ENCODE results near the gene EEFSEC. TPM values are rescaled to one million over a fixed set of nuclear protein-coding genes. Genes with fewer than 3 reads are reported as not detected.

EEFSEC gene
- total RNA-seq, 2 experiments from 2014 or later: 19.2 to 19.6 TPM

- CTCF ChIA-PET: interaction anchor here (0.6 to 4.0 kb wide), 34 partner anchors 9 to 191 kb away, joined by 3 to 46 read pairs (median 5); partner anchors contain the start of gene GATA2
- ATAC-seq (peak; percentile 99), DNase-seq (peak; percentile 55)
- peaks cover 16% of the 10 kb centered on the region for H3K27me3 Mint-ChIP-seq
- no peaks in the 10 kb centered on the region for H3K9me3 Mint-ChIP-seq
- H3K4me1 Mint-ChIP-seq (ENCODE audit: low read depth): no peaks in the 10 kb centered on the region
- H3K4me3 Mint-ChIP-seq: no peak overlapping the region
- POLR2A ChIA-PET: interaction anchor here (0.6 to 1.9 kb wide), 2 partner anchors 63 to 123 kb away, joined by 3 to 5 read pairs; no protein-coding TSS in a partner anchor
- no peaks in the 10 kb centered on the region for H3K36me3 Mint-ChIP-seq (ENCODE audit: low read depth)
- intact Hi-C loops (cut with micrococcal nuclease): no loop called here
- no peak overlapping the region for H3K27ac Mint-ChIP-seq
- peak; percentile 98 for TF ChIP-seq CTCF (IDR thresholded peaks at IDR 0.05)
These were observed 273.0 kb downstream of the EEFSEC start for GRCh38 chr3:128426128-128426921.

- intact Hi-C loops (cut with micrococcal nuclease): no loop called here
- TF ChIP-seq CTCF (IDR thresholded peaks at IDR 0.05): no peak
- Mint-ChIP-seq H3K4me3 (no peak overlapping the region), H3K9me3 (no peaks in the 10 kb centered on the region), H3K27ac (no peak overlapping the region), H3K36me3 (ENCODE audit: low read depth) (no peaks in the 10 kb centered on the region), H3K4me1 (ENCODE audit: low read depth) (peaks cover 4% of the 10 kb centered on the region), H3K27me3 (peaks cover 25% of the 10 kb centered on the region)
- CTCF ChIA-PET: interaction anchor here (0.6 to 4.0 kb wide), 15 partner anchors 11 to 180 kb away, joined by 3 to 46 read pairs (median 5); partner anchors contain the start of gene GATA2
- POLR2A ChIA-PET: interaction anchor here (1.9 kb wide), 1 partner anchor 62 kb away, joined by 5 read pairs; no protein-coding TSS in a partner anchor
- DNase-seq: no peak
- no peak for ATAC-seq
These were observed 274.0 kb downstream of the EEFSEC start for GRCh38 chr3:128427175-128427857.

GRCh38 chr3:128427872-128428822, 274.9 kb downstream of the EEFSEC start:
- ChIA-PET CTCF (interaction anchor here (1.0 to 4.0 kb wide), 9 partner anchors 12 to 179 kb away, joined by 3 to 46 read pairs (median 6); no protein-coding TSS in a partner anchor), POLR2A (interaction anchor here (1.9 kb wide), 1 partner anchor 61 kb away, joined by 5 read pairs; no protein-coding TSS in a partner anchor)
- Mint-ChIP-seq H3K4me1 (ENCODE audit: low read depth) (peaks cover 6% of the 10 kb centered on the region), H3K27ac (no peak overlapping the region), H3K9me3 (no peaks in the 10 kb centered on the region), H3K36me3 (ENCODE audit: low read depth) (no peaks in the 10 kb centered on the region), H3K27me3 (peaks cover 28% of the 10 kb centered on the region), H3K4me3 (no peak overlapping the region)
- no peak for ATAC-seq
- DNase-seq: no peak
- intact Hi-C loops (cut with micrococcal nuclease): no loop called here
- TF ChIP-seq CTCF (IDR thresholded peaks at IDR 0.05): no peak

GRCh38 chr3:128429275-128429674, 276.0 kb downstream of the EEFSEC start:
- H3K27ac Mint-ChIP-seq: no peak overlapping the region
- intact Hi-C loops (cut with micrococcal nuclease): no loop called here
- peaks cover 6% of the 10 kb centered on the region for H3K4me1 Mint-ChIP-seq (ENCODE audit: low read depth)
- H3K27me3 Mint-ChIP-seq: peaks cover 37% of the 10 kb centered on the region
- no peak for ATAC-seq
- no peaks in the 10 kb centered on the region for H3K36me3 Mint-ChIP-seq (ENCODE audit: low read depth)
- no peak for TF ChIP-seq CTCF (IDR thresholded peaks at IDR 0.05)
- no peak for DNase-seq
- ChIA-PET CTCF (no interaction called here), POLR2A (no interaction called here)
- H3K4me3 Mint-ChIP-seq: no peak overlapping the region
- H3K9me3 Mint-ChIP-seq: no peaks in the 10 kb centered on the region
